ENCODE measurements around the gene CFAP65.

The CFAP65 gene

DNA sequence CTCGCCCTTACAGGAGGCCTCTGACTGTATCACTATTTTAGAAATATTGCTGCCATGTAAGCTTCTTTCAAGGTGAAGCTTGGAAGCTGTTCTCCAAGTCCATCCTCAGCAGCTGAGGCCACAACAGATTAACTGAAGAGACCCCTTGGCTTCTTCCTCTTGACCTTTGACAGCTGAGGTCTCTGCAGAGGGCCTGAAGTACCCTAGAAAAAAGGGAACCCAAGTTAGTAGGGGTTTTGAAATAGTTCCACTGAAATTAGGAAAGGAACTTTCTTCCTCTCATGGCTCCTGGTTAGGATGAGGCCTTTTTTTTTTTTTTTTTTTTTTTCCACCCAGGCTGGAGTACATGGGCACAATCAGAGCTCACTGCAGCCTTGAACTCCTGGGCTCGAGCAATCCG, 34.9 kb upstream of the CFAP65 start:
- Histone ChIP-seq H3K4me2 (ENCODE audit: low read length) (no peak overlapping the region), H3K9ac (no peak overlapping the region), H3K9me3 (ENCODE audit: control insufficient read depth, low read length) (no peaks in the 10 kb centered on the region), H3K27ac (no peak overlapping the region), H3K36me3 (ENCODE audit: control insufficient read depth, insufficient read depth, low read length) (no peaks in the 10 kb centered on the region), H2AFZ (no peak overlapping the region), H3K79me2 (no peaks in the 10 kb centered on the region), H3K27me3 (ENCODE audit: control insufficient read depth, insufficient read depth, low read length) (no peaks in the 10 kb centered on the region), H3K4me3 (ENCODE audit: low read depth, low read length) (no peak overlapping the region), H3K4me1 (no peaks in the 10 kb centered on the region)
- TF ChIP-seq, protein P1, sequence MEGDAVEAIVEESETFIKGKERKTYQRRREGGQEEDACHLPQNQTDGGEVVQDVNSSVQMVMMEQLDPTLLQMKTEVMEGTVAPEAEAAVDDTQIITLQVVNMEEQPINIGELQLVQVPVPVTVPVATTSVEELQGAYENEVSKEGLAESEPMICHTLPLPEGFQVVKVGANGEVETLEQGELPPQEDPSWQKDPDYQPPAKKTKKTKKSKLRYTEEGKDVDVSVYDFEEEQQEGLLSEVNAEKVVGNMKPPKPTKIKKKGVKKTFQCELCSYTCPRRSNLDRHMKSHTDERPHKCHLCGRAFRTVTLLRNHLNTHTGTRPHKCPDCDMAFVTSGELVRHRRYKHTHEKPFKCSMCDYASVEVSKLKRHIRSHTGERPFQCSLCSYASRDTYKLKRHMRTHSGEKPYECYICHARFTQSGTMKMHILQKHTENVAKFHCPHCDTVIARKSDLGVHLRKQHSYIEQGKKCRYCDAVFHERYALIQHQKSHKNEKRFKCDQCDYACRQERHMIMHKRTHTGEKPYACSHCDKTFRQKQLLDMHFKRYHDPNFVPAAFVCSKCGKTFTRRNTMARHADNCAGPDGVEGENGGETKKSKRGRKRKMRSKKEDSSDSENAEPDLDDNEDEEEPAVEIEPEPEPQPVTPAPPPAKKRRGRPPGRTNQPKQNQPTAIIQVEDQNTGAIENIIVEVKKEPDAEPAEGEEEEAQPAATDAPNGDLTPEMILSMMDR (IDR thresholded peaks at IDR 0.05): no peak

DNA sequence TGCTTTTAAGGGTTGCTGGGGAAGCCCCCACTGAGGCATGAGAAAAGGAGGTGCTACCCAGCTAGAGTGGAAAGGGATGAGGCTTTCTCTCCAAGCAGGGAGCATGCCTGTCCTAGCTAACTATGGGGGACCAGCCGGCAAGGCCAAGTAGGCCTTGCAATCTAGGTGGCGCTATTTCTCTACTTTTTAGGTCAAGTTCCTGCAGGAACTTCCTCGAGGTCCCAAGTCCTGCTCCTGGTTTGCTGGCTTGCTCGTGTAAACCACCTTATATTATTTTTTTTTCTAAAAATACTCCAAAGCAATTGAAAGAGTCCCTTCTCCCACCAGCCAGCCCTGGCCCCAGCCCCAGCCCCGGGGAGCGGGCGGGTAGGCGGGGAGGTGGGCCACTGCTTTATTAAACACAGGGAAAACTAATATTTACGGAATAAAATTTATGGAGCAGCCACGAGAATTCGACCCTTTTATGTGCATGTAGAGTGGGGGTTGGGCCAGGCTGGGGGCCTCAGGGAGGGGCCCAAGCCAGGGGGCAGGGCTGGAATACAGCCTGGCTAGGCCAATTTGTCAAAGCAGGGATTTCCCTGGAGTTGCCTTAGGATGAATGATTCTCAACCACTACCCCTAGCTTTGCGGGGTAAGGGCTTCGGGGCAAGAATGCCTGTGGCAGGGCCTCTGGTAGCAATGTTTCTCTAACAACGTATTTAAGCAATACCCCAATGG, 32.3 kb upstream of the CFAP65 start:
- Histone ChIP-seq H3K79me2 (no peaks in the 10 kb centered on the region), H3K36me3 (ENCODE audit: control insufficient read depth, insufficient read depth, low read length) (no peaks in the 10 kb centered on the region), H3K27me3 (ENCODE audit: control insufficient read depth, insufficient read depth, low read length) (no peaks in the 10 kb centered on the region), H2AFZ (no peak overlapping the region), H3K9me3 (ENCODE audit: control insufficient read depth, low read length) (no peaks in the 10 kb centered on the region), H3K4me1 (no peaks in the 10 kb centered on the region), H3K4me2 (ENCODE audit: low read length) (no peak overlapping the region), H3K27ac (no peak overlapping the region), H3K4me3 (ENCODE audit: low read depth, low read length) (no peak overlapping the region), H3K9ac (no peak overlapping the region)
- TF ChIP-seq, protein P1 (IDR thresholded peaks at IDR 0.05): peak; percentile 48

DNA sequence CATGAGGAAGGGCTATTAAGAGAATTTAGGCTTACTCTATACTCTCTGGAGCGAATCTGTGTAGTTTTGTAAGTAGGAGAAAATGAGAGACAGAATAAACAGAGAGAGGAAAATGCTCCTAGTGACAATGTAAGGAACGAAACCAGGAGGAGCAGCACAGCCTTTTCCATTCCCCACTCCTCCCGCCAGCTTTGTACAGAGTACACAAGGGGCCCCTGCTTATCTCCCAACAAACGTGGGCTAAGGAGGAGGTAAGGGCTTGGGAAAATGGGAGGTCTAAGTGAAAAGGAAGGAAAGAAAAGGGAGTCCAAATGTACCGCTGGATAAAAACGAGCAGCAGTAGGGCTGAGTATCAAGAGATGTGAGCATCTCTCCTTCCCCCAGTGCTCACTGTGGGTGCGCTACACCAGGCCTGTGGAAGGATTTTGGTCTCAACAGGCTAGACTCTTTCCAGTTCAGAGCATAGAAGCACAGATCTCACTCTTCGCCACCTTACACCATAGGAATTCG, 31.5 kb upstream of the CFAP65 start:
- TF ChIP-seq, protein P1 (IDR thresholded peaks at IDR 0.05): no peak
- Histone ChIP-seq H3K27ac (no peak overlapping the region), H3K9me3 (ENCODE audit: control insufficient read depth, low read length) (no peaks in the 10 kb centered on the region), H3K4me3 (ENCODE audit: low read depth, low read length) (no peak overlapping the region), H3K36me3 (ENCODE audit: control insufficient read depth, insufficient read depth, low read length) (no peaks in the 10 kb centered on the region), H3K4me2 (ENCODE audit: low read length) (no peak overlapping the region), H3K4me1 (no peaks in the 10 kb centered on the region), H3K9ac (no peak overlapping the region), H3K27me3 (ENCODE audit: control insufficient read depth, insufficient read depth, low read length) (no peaks in the 10 kb centered on the region), H3K79me2 (no peaks in the 10 kb centered on the region), H2AFZ (no peak overlapping the region)

DNA sequence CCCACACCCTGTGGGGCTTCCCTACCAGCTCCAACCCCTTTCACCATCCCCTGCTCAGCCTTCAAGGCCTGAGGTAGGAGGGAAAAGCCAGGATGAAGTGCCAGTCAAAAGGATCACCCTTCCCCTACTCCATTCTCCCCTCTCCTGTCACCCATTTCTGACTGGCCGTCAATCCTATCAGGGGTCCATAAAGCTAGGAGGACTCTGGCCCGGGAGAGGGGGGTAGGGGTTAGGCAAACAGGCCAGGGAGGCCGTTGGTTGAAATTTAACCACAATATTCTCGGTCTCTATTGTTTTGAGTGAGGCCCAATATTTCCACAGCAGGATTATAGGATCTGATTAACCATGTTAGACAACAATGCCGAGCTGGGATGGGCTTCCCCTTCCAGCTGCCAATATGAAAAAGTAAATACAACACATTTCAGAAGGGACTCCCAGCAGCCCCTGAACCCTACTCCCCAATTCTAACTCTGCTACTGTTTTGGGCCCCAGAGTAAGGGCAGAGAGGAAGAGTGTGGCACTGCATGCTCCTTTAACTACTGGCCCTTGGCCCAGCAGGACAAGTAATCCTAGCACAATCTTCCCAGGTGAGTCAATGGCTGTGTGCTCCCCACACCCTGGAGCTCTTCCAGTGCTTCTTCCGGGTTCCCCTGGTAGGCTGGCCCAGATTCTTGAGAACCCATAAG, 30.0 kb upstream of the CFAP65 start:
- Histone ChIP-seq H3K9me3 (ENCODE audit: control insufficient read depth, low read length) (no peaks in the 10 kb centered on the region), H3K79me2 (no peaks in the 10 kb centered on the region), H3K9ac (no peak overlapping the region), H3K27me3 (ENCODE audit: control insufficient read depth, insufficient read depth, low read length) (no peaks in the 10 kb centered on the region), H3K27ac (no peak overlapping the region), H3K4me3 (ENCODE audit: low read depth, low read length) (no peak overlapping the region), H2AFZ (no peak overlapping the region), H3K4me1 (no peaks in the 10 kb centered on the region), H3K36me3 (ENCODE audit: control insufficient read depth, insufficient read depth, low read length) (no peaks in the 10 kb centered on the region), H3K4me2 (ENCODE audit: low read length) (no peak overlapping the region)
- TF ChIP-seq, protein P1 (IDR thresholded peaks at IDR 0.05): no peak
